Neutrophil (primary cell): ENCODE results near the gene PLEKHS1.

Experiments used
- H3K27ac ChIP-seq: fragments of 200-600 bp; sonication (generic); 2 replicates; pipeline ENCODE4 v1.5.1; 2016; ENCODE audit warnings: mild to moderate bottlenecking, moderate library complexity
- H3K27me3 ChIP-seq: fragments of 200-600 bp; sonication (generic); 2 replicates; pipeline ENCODE4 v1.6.0; 2016; ENCODE audit warnings: mild to moderate bottlenecking
- H3K36me3 ChIP-seq: fragments of 200-600 bp; sonication (generic); 2 replicates; pipeline ENCODE4 v1.5.1; 2017
- H3K4me1 ChIP-seq, 2 experiments: fragments of 200-600 bp in 1 of 2; sonication (generic) in 1 of 2; 1 replicate in 1 of 2; 2 replicates in 1 of 2; pipeline versions ENCODE4 v1.5.1 to v1.6.1; 2013 to 2016; ENCODE audit warnings: low read depth in 1 of 2, low read length in 1 of 2, mild to moderate bottlenecking in 1 of 2, moderate library complexity in 1 of 2; ENCODE audit not compliant: control insufficient read depth in 1 of 2, insufficient read depth in 1 of 2
- H3K4me3 ChIP-seq, 2 experiments: fragments of 200-600 bp in 1 of 2; sonication (generic) in 1 of 2; 1 replicate in 1 of 2; 2 replicates in 1 of 2; pipeline ENCODE4 v1.5.1; 2013 to 2016; ENCODE audit warnings: low read depth in 1 of 2, low read length in 1 of 2, mild to moderate bottlenecking in 1 of 2, moderate library complexity in 1 of 2
- H3K9me3 ChIP-seq: fragments of 200-600 bp; sonication (generic); 2 replicates; pipeline ENCODE4 v1.5.1; 2016
- TF ChIP-seq, protein P1 (sequence below): fragments of 200-600 bp; sonication (generic); IDR thresholded peaks from 2 replicates; pipeline ENCODE4 v1.5.1; 2016; ENCODE audit warnings: antibody characterized with exemption

Gene PLEKHS1

DNA sequence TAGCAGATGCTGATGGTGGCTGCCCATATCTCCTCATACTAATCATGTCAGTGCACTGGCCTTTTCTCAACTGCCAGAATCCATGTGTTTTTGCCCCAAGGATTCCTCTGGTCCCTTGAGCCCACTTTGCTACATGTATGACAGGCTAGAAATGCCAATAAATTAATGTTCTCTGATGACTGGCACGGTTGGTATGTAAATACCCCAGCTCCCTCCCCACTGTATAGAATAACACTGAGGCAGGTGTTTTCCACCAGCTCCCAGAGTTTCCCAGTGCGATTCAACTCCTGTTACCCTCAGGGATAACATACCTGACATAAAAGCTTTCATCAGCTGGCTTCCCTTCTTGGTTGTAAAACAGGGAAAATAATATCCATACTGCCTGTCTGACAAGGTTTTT is 9.0 kb upstream of the PLEKHS1 start:
- Histone ChIP-seq H3K4me1 (no peaks in the 10 kb centered on the region), H3K9me3 (no peaks in the 10 kb centered on the region), H3K4me3 (no peak overlapping the region), H3K27ac (no peak overlapping the region), H3K36me3 (no peaks in the 10 kb centered on the region), H3K27me3 (peaks cover 27% of the 10 kb centered on the region)
- TF ChIP-seq, protein P1, sequence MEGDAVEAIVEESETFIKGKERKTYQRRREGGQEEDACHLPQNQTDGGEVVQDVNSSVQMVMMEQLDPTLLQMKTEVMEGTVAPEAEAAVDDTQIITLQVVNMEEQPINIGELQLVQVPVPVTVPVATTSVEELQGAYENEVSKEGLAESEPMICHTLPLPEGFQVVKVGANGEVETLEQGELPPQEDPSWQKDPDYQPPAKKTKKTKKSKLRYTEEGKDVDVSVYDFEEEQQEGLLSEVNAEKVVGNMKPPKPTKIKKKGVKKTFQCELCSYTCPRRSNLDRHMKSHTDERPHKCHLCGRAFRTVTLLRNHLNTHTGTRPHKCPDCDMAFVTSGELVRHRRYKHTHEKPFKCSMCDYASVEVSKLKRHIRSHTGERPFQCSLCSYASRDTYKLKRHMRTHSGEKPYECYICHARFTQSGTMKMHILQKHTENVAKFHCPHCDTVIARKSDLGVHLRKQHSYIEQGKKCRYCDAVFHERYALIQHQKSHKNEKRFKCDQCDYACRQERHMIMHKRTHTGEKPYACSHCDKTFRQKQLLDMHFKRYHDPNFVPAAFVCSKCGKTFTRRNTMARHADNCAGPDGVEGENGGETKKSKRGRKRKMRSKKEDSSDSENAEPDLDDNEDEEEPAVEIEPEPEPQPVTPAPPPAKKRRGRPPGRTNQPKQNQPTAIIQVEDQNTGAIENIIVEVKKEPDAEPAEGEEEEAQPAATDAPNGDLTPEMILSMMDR, result no peak

DNA sequence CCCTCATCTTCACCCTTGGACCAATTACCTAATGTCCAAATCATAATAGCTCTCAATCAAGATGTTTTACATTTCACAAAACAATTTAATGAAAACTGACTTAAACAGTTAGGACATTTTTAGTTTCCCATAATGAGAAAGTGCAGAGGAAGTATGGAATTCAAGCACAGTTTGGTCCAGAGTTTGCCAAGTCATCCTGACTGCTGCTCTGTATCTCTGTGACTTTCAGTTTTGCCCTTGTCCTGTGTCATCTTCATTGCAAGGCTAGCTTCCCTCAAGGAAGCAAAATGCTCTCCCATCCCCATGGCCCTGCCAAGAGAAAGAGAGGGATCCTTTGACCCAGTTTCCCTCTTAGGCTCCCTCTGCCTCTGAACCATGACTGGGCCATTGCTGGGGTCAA is 7.9 kb upstream of the PLEKHS1 start:
- no peak overlapping the region for H3K4me3 ChIP-seq
- peaks cover 20% of the 10 kb centered on the region for H3K27me3 ChIP-seq
- H3K4me1 ChIP-seq, result no peaks in the 10 kb centered on the region
- TF ChIP-seq, protein P1, result no peak
- H3K36me3 ChIP-seq, result no peaks in the 10 kb centered on the region
- H3K27ac ChIP-seq, result no peak overlapping the region
- no peaks in the 10 kb centered on the region for H3K9me3 ChIP-seq

DNA sequence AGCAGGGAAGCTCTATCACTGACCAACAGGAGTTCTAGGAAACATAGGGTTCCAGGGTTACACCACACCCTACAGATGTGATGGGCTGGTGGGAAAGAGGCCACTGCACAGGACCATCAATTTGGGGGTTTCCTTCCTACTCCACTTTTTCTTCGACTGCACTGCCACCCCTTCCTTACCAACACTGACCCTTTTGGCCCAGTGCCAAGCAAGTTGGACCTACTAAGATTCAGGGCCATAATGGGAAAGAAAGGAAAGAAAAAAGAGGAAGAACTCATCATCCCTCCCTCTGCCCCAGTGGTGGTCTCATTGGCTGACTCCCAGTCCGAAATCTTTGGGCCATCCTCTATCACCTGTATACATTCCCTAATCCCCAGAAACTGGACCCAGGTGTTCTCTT is 6.1 kb upstream of the PLEKHS1 start:
- H3K27me3 ChIP-seq, result peaks cover 13% of the 10 kb centered on the region
- no peaks in the 10 kb centered on the region for H3K9me3 ChIP-seq
- H3K4me1 ChIP-seq, result no peaks in the 10 kb centered on the region
- H3K4me3 ChIP-seq, result no peak overlapping the region
- TF ChIP-seq, protein P1, result no peak
- no peaks in the 10 kb centered on the region for H3K36me3 ChIP-seq
- H3K27ac ChIP-seq, result no peak overlapping the region

DNA sequence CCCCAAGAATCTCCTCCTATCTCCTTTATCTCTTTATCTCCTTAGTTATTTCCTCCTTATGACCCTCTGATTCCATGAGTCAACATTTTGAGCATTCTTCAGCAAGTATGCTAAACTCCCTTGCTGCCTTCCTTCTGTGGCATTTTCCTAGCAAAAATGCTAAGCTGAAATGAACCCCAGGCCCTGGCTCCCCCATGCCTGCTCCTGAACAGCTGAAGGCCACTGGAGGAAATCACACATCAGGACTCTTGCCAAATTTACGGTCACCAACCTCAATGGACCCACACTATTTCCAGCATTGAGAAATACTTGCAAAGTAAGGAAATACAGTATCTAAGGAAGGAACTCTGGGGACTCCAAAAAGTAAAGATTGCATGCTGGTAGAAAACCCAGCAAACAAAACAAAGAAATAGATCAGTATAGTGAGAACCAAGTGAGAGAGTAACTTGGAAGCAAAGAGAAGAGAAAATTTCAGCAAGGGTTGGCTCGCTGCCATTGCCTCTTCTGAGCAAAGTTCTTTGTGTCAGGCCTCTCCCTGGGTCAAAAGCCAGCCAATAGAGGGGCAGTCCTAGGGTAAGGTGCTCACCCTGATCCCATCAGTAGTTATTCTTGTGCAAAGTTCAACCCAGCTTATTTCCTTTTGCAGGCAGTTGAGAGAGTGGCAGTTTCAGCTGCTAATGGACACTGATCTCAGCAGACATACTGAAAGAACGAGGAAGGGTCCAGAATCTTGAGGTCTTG is 5.1 kb upstream of the PLEKHS1 start:
- peaks cover 8% of the 10 kb centered on the region for H3K27me3 ChIP-seq
- no peaks in the 10 kb centered on the region for H3K9me3 ChIP-seq
- H3K4me3 ChIP-seq, result no peak overlapping the region
- no peak overlapping the region for H3K27ac ChIP-seq
- no peaks in the 10 kb centered on the region for H3K4me1 ChIP-seq
- H3K36me3 ChIP-seq, result no peaks in the 10 kb centered on the region
- TF ChIP-seq, protein P1, result no peak

- Histone ChIP-seq H3K4me1 (no peaks in the 10 kb centered on the region), H3K36me3 (no peaks in the 10 kb centered on the region), H3K27me3 (peaks cover 10% of the 10 kb centered on the region), H3K9me3 (no peaks in the 10 kb centered on the region), H3K4me3 (no peak overlapping the region), H3K27ac (no peak overlapping the region)
- TF ChIP-seq, protein P1, result no peak
Observed at GRCh38 chr10:113752553-113752952, 1.1 kb downstream of the PLEKHS1 start.
